ENCODE results near the gene HNRNPLL.

HNRNPLL gene

DNA sequence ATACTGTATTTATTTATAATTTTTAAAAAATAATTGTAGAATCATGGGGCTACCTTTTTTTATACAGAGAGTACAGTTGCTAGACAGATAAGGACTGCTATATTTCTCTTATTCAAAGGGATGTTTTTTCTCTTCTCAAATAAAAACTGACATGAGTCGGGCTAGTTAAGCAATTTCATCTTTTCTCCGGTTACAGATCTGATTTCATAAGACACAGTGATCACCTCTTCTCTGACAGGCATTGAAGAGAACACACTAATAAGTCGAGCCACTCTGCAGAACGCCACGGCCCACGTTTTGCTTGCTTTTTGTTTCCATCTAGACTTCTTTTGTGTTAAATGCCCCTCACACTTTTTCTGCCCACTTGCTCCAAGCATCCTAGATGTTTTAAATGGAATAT lies 85.4 kb downstream of the HNRNPLL start:
- TF ChIP-seq CTCF (IDR thresholded peaks at IDR 0.05; ENCODE audit: control insufficient read depth, extremely low read depth, insufficient read depth), result no peak
- DNase-seq (ENCODE audit: low read depth), result no peak
- no peak overlapping the region for H3K4me3 ChIP-seq (ENCODE audit: low read depth, low read length)

GRCh38 chr2:38516526-38516925 lies 86.2 kb downstream of the HNRNPLL start:
- H3K4me3 ChIP-seq (ENCODE audit: low read depth, low read length), result no peak overlapping the region
- TF ChIP-seq CTCF (IDR thresholded peaks at IDR 0.05; ENCODE audit: control insufficient read depth, extremely low read depth, insufficient read depth), result no peak
- no peak for DNase-seq (ENCODE audit: low read depth)

- no peak overlapping the region for H3K4me3 ChIP-seq (ENCODE audit: low read depth, low read length)
- DNase-seq (ENCODE audit: low read depth), result no peak
- no peak for TF ChIP-seq CTCF (IDR thresholded peaks at IDR 0.05; ENCODE audit: control insufficient read depth, extremely low read depth, insufficient read depth)
Measured at GRCh38 chr2:38516122-38516521, 86.6 kb downstream of the HNRNPLL start.

DNA sequence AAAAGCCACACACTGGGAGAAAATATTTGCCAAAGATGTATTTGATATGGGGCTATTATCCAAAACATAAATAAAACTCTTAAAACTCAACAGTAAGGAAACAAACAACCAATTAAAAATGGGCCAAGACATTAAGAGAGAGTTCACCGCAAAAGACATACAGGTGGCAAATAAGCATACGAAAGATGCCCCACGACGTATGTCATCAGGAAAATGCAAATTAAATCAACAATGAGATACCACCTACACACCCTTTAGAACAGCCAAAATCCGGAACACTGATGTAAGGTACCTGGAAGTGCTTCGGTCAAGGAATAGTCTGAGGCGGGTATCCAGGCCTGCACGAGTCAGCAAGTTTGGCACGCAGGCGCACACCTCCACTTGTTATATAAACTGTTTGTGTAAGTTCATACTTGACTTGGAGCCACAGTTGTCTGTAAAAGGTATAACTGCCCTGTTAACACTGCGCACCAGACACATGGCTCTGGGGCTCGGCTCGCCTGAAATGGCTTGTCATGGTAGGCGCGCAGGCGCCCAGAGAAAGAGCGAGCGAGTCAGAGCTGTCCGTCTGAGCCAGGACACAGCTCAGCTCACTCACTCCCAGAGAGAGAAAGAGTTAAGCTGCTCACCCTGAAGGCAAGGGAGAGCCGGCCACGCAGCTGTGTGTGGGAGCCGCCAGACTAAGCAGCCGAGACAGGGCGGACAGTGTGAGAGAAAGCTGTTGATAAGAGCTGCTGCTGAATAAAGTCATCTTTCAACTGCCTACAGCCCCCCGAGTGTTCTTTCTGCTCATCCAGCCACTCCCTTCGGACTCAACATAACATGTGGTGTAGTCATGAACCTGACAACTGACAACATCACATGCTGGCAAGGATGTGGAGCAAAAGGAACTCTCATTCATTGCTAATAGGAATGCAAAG lies 87.3 kb downstream of the HNRNPLL start:
- no peak for DNase-seq (ENCODE audit: low read depth)
- TF ChIP-seq CTCF (IDR thresholded peaks at IDR 0.05; ENCODE audit: control insufficient read depth, extremely low read depth, insufficient read depth), result no peak

GRCh38 chr2:38514603-38515154 lies 88.0 kb downstream of the HNRNPLL start:
- H3K4me3 ChIP-seq (ENCODE audit: low read depth, low read length), result no peak overlapping the region
- TF ChIP-seq CTCF (IDR thresholded peaks at IDR 0.05; ENCODE audit: control insufficient read depth, extremely low read depth, insufficient read depth), result no peak
- DNase-seq (ENCODE audit: low read depth), result no peak

More for the DNA sequence above, 87.3 kb downstream of the HNRNPLL start:
- no peak overlapping the region for H3K4me3 ChIP-seq (ENCODE audit: low read depth, low read length)

GRCh38 chr2:38512211-38512610 lies 90.5 kb downstream of the HNRNPLL start:
- H3K4me3 ChIP-seq (ENCODE audit: low read depth, low read length), result no peak overlapping the region
- no peak for DNase-seq (ENCODE audit: low read depth)
- no peak for TF ChIP-seq CTCF (IDR thresholded peaks at IDR 0.05; ENCODE audit: control insufficient read depth, extremely low read depth, insufficient read depth)
